Right atrium auricular region (tissue), 2 donors: Measurements from ENCODE around the gene DHRS11. TPM values are rescaled to one million over a fixed set of nuclear protein-coding genes. Genes with fewer than 3 reads are reported as not detected.

Source experiments
- DNase-seq: peaks from one replicate; pipeline ENCODE4 v3.0.0-alpha.2; 2019; ENCODE audit warnings: low spot score
- H3K27ac ChIP-seq, 2 donors: fragments of 200-600 bp; sonication (generic); 1 replicate in 1 of 2; 2 replicates in 1 of 2; pipeline ENCODE4 v1.5.1; 2016 to 2019
- H3K27me3 ChIP-seq, 2 donors: fragments of 200-600 bp; sonication (generic); one replicate each; pipeline versions ENCODE4 v1.5.1 to v1.6.0; 2017 to 2019
- H3K36me3 ChIP-seq: fragments of 200-600 bp; sonication (generic); one replicate; pipeline ENCODE4 v1.5.1; 2016
- H3K4me1 ChIP-seq, 2 donors: fragments of 200-600 bp; sonication (generic); one replicate each; pipeline versions ENCODE4 v1.5.1 to v1.6.0; 2017 to 2019
- H3K4me3 ChIP-seq, 2 donors: fragments of 200-600 bp; sonication (generic); 1 replicate in 1 of 2; 2 replicates in 1 of 2; pipeline ENCODE4 v1.5.1; 2017 to 2019; ENCODE audit warnings: mild to moderate bottlenecking in 1 of 2, moderate library complexity in 1 of 2
- H3K9me3 ChIP-seq, 2 donors: fragments of 200-600 bp; sonication (generic); one replicate each; pipeline ENCODE4 v1.5.1; 2019
- total RNA-seq, 2 donors: library from RNA; depleted of rRNA; stranded (reverse); fragments of >200 nt; gene quantifications; one replicate each; pipeline ENCODE4 v1.1.0, GENCODE V29; 2016
- TF ChIP-seq, protein P1 (sequence below), 2 donors: fragments of 200-600 bp; sonication (generic); IDR thresholded peaks; one replicate each; pipeline ENCODE4 v1.5.1; 2019; ENCODE audit warnings: antibody characterized with exemption in 2 of 2

The DHRS11 gene
- total RNA-seq, 2 donors from 2014 or later: 10.5 to 17.3 TPM

DNA sequence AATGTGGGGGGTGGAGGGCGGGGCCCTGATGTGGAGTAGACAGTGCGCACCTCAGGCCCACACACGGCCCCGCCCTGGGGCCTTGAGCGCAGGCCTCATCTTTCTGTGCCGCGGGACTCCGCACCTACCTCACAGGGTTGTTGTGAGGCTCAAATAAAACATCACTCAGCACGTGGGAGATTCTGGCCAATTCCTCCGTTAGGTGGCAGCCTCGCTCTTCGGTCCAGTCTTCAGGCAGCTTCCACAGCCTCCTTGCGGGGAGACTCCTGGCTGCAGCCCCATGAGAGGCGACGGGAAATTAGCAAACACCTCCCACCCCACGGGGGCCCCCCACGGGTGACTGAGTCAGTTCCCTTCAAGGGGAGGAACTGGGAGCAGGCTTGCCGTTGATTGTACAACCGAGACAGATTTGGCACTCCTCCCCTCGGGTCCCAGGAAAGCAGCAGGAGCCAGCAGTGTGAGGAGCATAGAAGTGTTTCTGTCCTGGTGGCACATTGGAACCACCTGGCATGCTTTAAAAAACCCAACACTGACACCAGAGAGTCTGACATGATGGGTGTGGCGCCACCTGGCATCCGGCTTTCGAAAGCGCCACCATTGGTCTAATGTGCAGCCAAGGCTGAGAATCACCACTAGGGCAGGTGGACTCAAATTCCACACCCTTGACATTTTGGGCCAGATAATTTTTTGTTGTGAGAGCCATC, 17.3 kb downstream of the DHRS11 start:
- Histone ChIP-seq H3K36me3 (no peaks in the 10 kb centered on the region), H3K4me1 (peaks cover 0 to 7% of the 10 kb centered on the region in 2 donors), H3K27me3 (no peaks in the 10 kb centered on the region), H3K27ac (no peak overlapping the region), H3K4me3 (no peak overlapping the region), H3K9me3 (no peaks in the 10 kb centered on the region)
- DNase-seq: peak; percentile 65
- TF ChIP-seq, protein P1, sequence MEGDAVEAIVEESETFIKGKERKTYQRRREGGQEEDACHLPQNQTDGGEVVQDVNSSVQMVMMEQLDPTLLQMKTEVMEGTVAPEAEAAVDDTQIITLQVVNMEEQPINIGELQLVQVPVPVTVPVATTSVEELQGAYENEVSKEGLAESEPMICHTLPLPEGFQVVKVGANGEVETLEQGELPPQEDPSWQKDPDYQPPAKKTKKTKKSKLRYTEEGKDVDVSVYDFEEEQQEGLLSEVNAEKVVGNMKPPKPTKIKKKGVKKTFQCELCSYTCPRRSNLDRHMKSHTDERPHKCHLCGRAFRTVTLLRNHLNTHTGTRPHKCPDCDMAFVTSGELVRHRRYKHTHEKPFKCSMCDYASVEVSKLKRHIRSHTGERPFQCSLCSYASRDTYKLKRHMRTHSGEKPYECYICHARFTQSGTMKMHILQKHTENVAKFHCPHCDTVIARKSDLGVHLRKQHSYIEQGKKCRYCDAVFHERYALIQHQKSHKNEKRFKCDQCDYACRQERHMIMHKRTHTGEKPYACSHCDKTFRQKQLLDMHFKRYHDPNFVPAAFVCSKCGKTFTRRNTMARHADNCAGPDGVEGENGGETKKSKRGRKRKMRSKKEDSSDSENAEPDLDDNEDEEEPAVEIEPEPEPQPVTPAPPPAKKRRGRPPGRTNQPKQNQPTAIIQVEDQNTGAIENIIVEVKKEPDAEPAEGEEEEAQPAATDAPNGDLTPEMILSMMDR (IDR thresholded peaks at IDR 0.05): peak; percentile 24 to 52

- no peak for DNase-seq
- H3K27ac ChIP-seq: no peak overlapping the region
- no peaks in the 10 kb centered on the region for H3K36me3 ChIP-seq
- TF ChIP-seq, protein P1 (IDR thresholded peaks at IDR 0.05): no peak
- H3K4me1 ChIP-seq: peaks cover 0 to 7% of the 10 kb centered on the region in 2 donors
- H3K9me3 ChIP-seq: no peaks in the 10 kb centered on the region
- no peaks in the 10 kb centered on the region for H3K27me3 ChIP-seq
- H3K4me3 ChIP-seq: no peak overlapping the region
Observed at GRCh38 chr17:36609498-36609862, 17.8 kb downstream of the DHRS11 start.

- Histone ChIP-seq H3K4me3 (no peak overlapping the region), H3K36me3 (no peaks in the 10 kb centered on the region), H3K27ac (no peak overlapping the region), H3K4me1 (peaks cover 0 to 7% of the 10 kb centered on the region in 2 donors), H3K27me3 (no peaks in the 10 kb centered on the region), H3K9me3 (no peaks in the 10 kb centered on the region)
- DNase-seq: no peak
- TF ChIP-seq, protein P1 (IDR thresholded peaks at IDR 0.05): no peak
Observed at GRCh38 chr17:36610474-36610873, 18.8 kb downstream of the DHRS11 start.

DNA sequence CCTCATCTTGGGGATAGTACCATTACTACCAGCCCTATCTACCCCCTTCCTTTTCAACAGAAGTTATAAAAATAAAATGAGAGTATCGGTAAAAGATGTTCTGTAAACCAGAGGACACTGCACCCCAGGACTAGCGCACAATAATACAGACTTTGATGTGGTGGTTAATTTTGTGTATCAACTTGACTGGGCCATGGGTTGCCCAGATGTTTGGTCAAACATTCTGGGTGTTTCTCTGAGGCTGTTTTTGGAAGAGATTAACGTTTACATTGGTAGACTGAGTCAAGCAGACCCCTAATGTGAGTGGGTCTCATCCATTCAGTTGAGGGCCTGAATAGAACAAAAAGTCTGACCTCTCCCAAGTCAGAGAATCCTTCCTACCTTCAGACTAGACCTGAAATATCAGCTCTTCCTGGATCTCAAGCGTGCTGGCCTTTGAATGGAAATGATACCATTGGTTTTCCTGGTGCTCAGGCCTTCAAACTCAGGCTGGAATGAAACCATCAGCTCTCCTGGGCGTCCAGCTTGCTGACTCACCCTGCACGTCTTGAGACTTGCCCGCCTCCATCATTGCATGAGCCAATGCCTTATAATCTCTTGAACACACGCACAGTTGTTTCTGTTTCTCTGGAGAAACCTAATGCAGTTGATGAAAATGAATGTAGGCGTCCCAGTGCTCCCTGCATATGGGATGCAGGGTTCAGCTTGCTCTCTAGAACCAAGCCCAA, 19.8 kb downstream of the DHRS11 start:
- H3K4me3 ChIP-seq: no peak overlapping the region
- H3K27me3 ChIP-seq: no peaks in the 10 kb centered on the region
- peaks cover 0 to 7% of the 10 kb centered on the region in 2 donors for H3K4me1 ChIP-seq
- no peaks in the 10 kb centered on the region for H3K9me3 ChIP-seq
- no peak overlapping the region for H3K27ac ChIP-seq
- H3K36me3 ChIP-seq: no peaks in the 10 kb centered on the region
- DNase-seq: no peak
- TF ChIP-seq, protein P1 (IDR thresholded peaks at IDR 0.05): no peak

- Histone ChIP-seq H3K4me3 (no peak overlapping the region), H3K4me1 (peaks cover 0 to 7% of the 10 kb centered on the region in 2 donors), H3K27ac (no peak overlapping the region), H3K27me3 (no peaks in the 10 kb centered on the region), H3K9me3 (no peaks in the 10 kb centered on the region), H3K36me3 (no peaks in the 10 kb centered on the region)
- no peak for DNase-seq
- TF ChIP-seq, protein P1 (IDR thresholded peaks at IDR 0.05): no peak
Observed at GRCh38 chr17:36612323-36612722, 20.6 kb downstream of the DHRS11 start.
